Smooth muscle cell (in vitro differentiated cells): ENCODE data around the gene RGSL1. TPM values are rescaled to one million over a fixed set of nuclear protein-coding genes. Genes with fewer than 3 reads are reported as not detected.

ENCODE experiments used
- DNase-seq: peaks from one replicate; lab custom pipeline; 2025; ENCODE audit not compliant: unreplicated experiment; lab: John Stamatoyannopoulos, UW
- H2AFZ ChIP-seq: fragments of 200-600 bp; sonication (generic); 2 replicates; pipeline ENCODE4 v1.6.0; 2016; ENCODE audit warnings: antibody characterized with exemption, low read depth, mild to moderate bottlenecking
- H3F3A ChIP-seq: fragments of 200-600 bp; sonication (generic); 2 replicates; pipeline ENCODE4 v1.6.0; 2017; ENCODE audit warnings: antibody characterized with exemption, low read depth
- H3K27ac ChIP-seq: fragments of 200-600 bp; sonication (generic); 2 replicates; pipeline ENCODE4 v1.5.1; 2016; ENCODE audit warnings: low read depth, mild to moderate bottlenecking
- H3K27me3 ChIP-seq: fragments of 200-600 bp; sonication (generic); 2 replicates; pipeline ENCODE4 v1.6.1; 2016; ENCODE audit warnings: low read depth, mild to moderate bottlenecking
- H3K36me3 ChIP-seq: fragments of 200-600 bp; sonication (generic); 2 replicates; pipeline ENCODE4 v1.5.1; 2016; ENCODE audit warnings: low read depth
- H3K4me1 ChIP-seq: fragments of 200-600 bp; sonication (generic); 2 replicates; pipeline ENCODE4 v1.5.1; 2016; ENCODE audit warnings: low read depth
- H3K4me2 ChIP-seq: fragments of 200-600 bp; sonication (generic); 2 replicates; pipeline ENCODE4 v1.6.0; 2016; ENCODE audit warnings: mild to moderate bottlenecking
- H3K4me3 ChIP-seq: fragments of 200-600 bp; sonication (generic); 2 replicates; pipeline ENCODE4 v1.5.1; 2016; ENCODE audit warnings: mild to moderate bottlenecking
- H3K79me2 ChIP-seq: fragments of 200-600 bp; sonication (generic); 2 replicates; pipeline ENCODE4 v1.6.0; 2016; ENCODE audit warnings: low read depth, mild to moderate bottlenecking
- H3K9ac ChIP-seq: fragments of 200-600 bp; sonication (generic); 2 replicates; pipeline ENCODE4 v1.6.0; 2016; ENCODE audit warnings: low read depth
- H3K9me3 ChIP-seq: fragments of 200-600 bp; sonication (generic); replicated peaks from 2 replicates; pipeline ENCODE4 v1.5.1; 2016; ENCODE audit warnings: low read depth
- H4K20me1 ChIP-seq: fragments of 200-600 bp; sonication (generic); 2 replicates; pipeline ENCODE4 v1.6.0; 2016; ENCODE audit warnings: low read depth
- CTCF ChIP-seq: fragments of 200-600 bp; sonication (generic); IDR thresholded peaks from 2 replicates; pipeline ENCODE4 v1.5.1; 2017; ENCODE audit warnings: borderline replicate concordance, mild to moderate bottlenecking, antibody characterized with exemption; ENCODE audit not compliant: insufficient read depth, poor library complexity, severe bottlenecking
- WGBS: methylation state at CpG from one replicate; pipeline ENCODE4 v1.1.7; 2016; ENCODE audit warnings: low lambda C conversion rate; 5-methylcytosine and 5-hydroxymethylcytosine counted together
- polyA plus RNA-seq: library from polyadenylated mRNA; unstranded; fragments of >200 nt; fragmentation: Nextera tagmentation; extraction: Ambion mirVana; gene quantifications from 2 replicates; pipeline ENCODE4 v1.2.1, GENCODE V29; 2016
- total RNA-seq: library from RNA; depleted of rRNA; stranded (reverse); fragments of >200 nt; gene quantifications from 2 replicates; pipeline ENCODE4 v1.2.3, GENCODE V29; 2014

Gene RGSL1
- total and polyA plus RNA-seq, 2 experiments from 2014 or later = not detected

DNA sequence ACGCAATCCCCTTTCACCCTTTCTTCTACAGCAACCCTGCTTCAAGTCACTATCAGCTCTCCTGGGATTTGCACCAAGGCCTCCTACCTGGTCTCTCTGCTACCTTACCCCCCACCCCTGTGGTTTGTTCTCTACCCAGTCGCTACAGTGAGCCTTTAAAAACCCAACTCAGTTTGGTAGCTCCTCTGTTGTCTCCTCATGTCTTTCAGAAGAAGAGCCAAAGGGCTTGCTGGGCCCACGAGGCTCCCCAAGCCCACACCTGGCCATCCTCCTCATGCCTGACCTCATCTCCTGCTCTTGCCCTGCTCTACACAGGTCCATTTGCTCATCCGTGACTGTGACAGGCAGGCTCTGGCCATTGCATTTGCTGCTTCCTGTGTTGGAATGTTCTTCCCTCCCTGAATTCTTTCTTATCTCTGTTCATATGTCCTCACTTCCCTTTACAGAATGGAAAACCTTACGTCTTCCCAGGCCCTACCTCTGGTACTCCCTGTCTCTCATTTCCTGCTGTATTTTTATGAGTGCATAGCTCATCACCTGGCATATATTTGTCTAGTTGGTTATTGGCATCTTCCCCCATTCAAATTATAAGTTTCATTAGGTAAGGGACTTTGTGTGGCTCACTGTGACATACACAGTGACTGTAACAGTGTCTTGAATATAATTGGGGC lies 150.9 kb downstream of the RGSL1 start:
- peaks cover 10% of the 10 kb centered on the region for H3K4me1 ChIP-seq
- H4K20me1 ChIP-seq = no peaks in the 10 kb centered on the region
- TF ChIP-seq CTCF = no peak
- no peak overlapping the region for H2AFZ ChIP-seq
- H3F3A ChIP-seq = no peaks in the 10 kb centered on the region
- H3K4me2 ChIP-seq = no peak overlapping the region
- H3K9ac ChIP-seq = no peak overlapping the region
- no peak overlapping the region for H3K4me3 ChIP-seq
- no peak for DNase-seq
- no peaks in the 10 kb centered on the region for H3K9me3 ChIP-seq
- H3K36me3 ChIP-seq = no peaks in the 10 kb centered on the region
- no peak overlapping the region for H3K27ac ChIP-seq
- H3K79me2 ChIP-seq = no peaks in the 10 kb centered on the region
- H3K27me3 ChIP-seq = no peaks in the 10 kb centered on the region
- WGBS = 81% methylated on average over 5 of the region's 5 CpGs

DNA sequence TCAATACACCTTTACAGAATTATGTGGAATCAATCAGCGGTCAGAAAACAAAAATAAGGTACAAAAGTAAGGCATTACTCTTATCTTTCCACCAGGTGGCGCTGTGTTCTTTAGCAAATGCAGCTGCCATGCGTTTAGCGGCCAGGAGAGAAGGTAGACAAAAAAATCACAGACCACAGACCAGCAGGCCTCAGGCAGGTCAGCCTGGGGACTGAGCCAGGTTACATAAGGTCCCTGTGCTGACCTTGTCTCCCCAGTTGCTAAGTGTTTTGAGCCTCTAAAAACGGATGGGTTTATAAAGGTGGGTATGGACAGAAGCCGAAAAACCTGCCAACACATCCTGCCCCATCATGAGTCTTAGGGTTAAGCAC lies 151.5 kb downstream of the RGSL1 start:
- no peak overlapping the region for H3K27ac ChIP-seq
- H3K4me2 ChIP-seq = no peak overlapping the region
- H2AFZ ChIP-seq = no peak overlapping the region
- H3K79me2 ChIP-seq = no peaks in the 10 kb centered on the region
- no peaks in the 10 kb centered on the region for H3K36me3 ChIP-seq
- H3F3A ChIP-seq = no peaks in the 10 kb centered on the region
- 21% methylated on average over 6 of the region's 6 CpGs for WGBS
- DNase-seq = no peak
- H3K9ac ChIP-seq = no peak overlapping the region
- H4K20me1 ChIP-seq = no peaks in the 10 kb centered on the region
- H3K9me3 ChIP-seq = no peaks in the 10 kb centered on the region
- H3K27me3 ChIP-seq = no peaks in the 10 kb centered on the region
- H3K4me3 ChIP-seq = no peak overlapping the region
- peaks cover 10% of the 10 kb centered on the region for H3K4me1 ChIP-seq
- peak; percentile 86 for TF ChIP-seq CTCF

GRCh38 chr1:182601913-182602312 lies 152.0 kb downstream of the RGSL1 start:
- Histone ChIP-seq H2AFZ (no peak overlapping the region), H3K36me3 (no peaks in the 10 kb centered on the region), H3K4me2 (no peak overlapping the region), H3K27me3 (no peaks in the 10 kb centered on the region), H3K9ac (no peak overlapping the region), H4K20me1 (no peaks in the 10 kb centered on the region), H3F3A (no peaks in the 10 kb centered on the region), H3K9me3 (no peaks in the 10 kb centered on the region), H3K4me1 (peaks cover 10% of the 10 kb centered on the region), H3K79me2 (no peaks in the 10 kb centered on the region), H3K27ac (no peak overlapping the region), H3K4me3 (no peak overlapping the region)
- DNase-seq = no peak
- 78% methylated on average over 4 of the region's 4 CpGs for WGBS
- TF ChIP-seq CTCF = no peak
